ENCODE results near the gene PLA2G2D. TPM values are rescaled to one million over a fixed set of nuclear protein-coding genes. Genes with fewer than 3 reads are reported as not detected.

Gene PLA2G2D
- total and polyA plus RNA-seq, 10 of the 15 experiments (the other 5 are each of a cell fraction or from before 2014, with no cell fraction given) = 0.06 to 0.38 (median 0.16) TPM; not detected in 2

DNA sequence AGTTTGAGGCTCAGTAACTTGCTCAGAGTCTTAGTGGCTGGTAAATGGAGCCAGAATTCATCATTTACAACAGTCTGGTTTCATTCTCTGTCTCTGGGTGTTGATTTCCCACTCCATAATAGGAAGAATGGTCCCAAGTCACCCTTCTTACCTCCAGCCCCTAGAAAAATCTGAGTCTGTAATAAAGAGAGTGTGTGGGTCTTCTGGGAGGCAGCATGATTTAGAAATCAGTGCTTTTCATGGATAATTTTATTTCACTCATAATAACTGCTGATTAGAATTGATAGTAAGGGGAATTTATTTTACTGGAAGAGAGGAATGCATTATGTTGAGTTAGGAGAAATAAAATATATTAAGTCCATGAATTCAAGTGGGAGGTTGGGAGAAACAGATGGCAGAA, 2.1 kb downstream of the PLA2G2D start (continued):
- TF ChIP-seq, protein P1, sequence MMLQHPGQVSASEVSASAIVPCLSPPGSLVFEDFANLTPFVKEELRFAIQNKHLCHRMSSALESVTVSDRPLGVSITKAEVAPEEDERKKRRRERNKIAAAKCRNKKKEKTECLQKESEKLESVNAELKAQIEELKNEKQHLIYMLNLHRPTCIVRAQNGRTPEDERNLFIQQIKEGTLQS (IDR thresholded peaks at IDR 0.05; ENCODE audit: borderline replicate concordance, extremely low read depth, low read depth, low read length) = no peak

GRCh38 chr1:20115916-20116315, 3.4 kb downstream of the PLA2G2D start:
- ATAC-seq (no peak), DNase-seq (ENCODE audit: low read depth, low spot score) (no peak), FAIRE-seq (no peak)
- 59% methylated on average over 7 of the region's 7 CpGs for WGBS (ENCODE audit: insufficient coverage, insufficient replicate concordance, low lambda C conversion rate, missing lambda C conversion rate)
- H3K79me2 ChIP-seq (ENCODE audit: control insufficient read depth, insufficient read depth, low read length) = no peaks in the 10 kb centered on the region
- no peaks in the 10 kb centered on the region for H3K9me3 ChIP-seq (replicated peaks; ENCODE audit: control insufficient read depth, insufficient read depth, low read length)
- no peak overlapping the region for H2AFZ ChIP-seq (ENCODE audit: control insufficient read depth, low read depth, low read length)
- H3K4me3 ChIP-seq = no peak overlapping the region
- H3K36me3 ChIP-seq (ENCODE audit: control insufficient read depth in 2 of 2, insufficient read depth in 2 of 2, low read length in 1 of 2) = no peaks in the 10 kb centered on the region
- no peaks in the 10 kb centered on the region for H3K27me3 ChIP-seq (replicated peaks in 1 of 2; ENCODE audit: control insufficient read depth in 2 of 2, insufficient read depth in 2 of 2, low read length in 1 of 2)
- H3K4me2 ChIP-seq (ENCODE audit: control insufficient read depth, insufficient read depth) = no peak overlapping the region
- no peak overlapping the region for H3K9ac ChIP-seq (ENCODE audit: control insufficient read depth, insufficient read depth, low read length)
- in situ Hi-C loops (cut with MboI) = no loop called here
- TF ChIP-seq RBBP5 (conservative IDR thresholded peaks at IDR 0.05) (no peak), ATF7 (IDR thresholded peaks at IDR 0.05; ENCODE audit: low read depth) (no peak), SMAD1 (IDR thresholded peaks at IDR 0.05; ENCODE audit: low read depth, partially characterized antibody) (no peak), SRF (IDR thresholded peaks at IDR 0.05; ENCODE audit: low read depth in 2 of 2, low read length in 2 of 2) (no peak), E4F1 (IDR thresholded peaks at IDR 0.05; ENCODE audit: borderline replicate concordance, partially characterized antibody) (no peak), MTA2 (IDR thresholded peaks at IDR 0.05; ENCODE audit: low read depth) (no peak), GABPA (IDR thresholded peaks at IDR 0.05; ENCODE audit: low read depth) (no peak), SREBF1 (IDR thresholded peaks at IDR 0.05; ENCODE audit: low read length) (no peak), JUNB (IDR thresholded peaks at IDR 0.05) (no peak), MEF2A (IDR thresholded peaks at IDR 0.05; ENCODE audit: insufficient read depth, low read depth, low read length) (no peak), SMAD5 (IDR thresholded peaks at IDR 0.05; ENCODE audit: low read depth) (no peak), ZNF217 (IDR thresholded peaks at IDR 0.05) (no peak), TAF1 (IDR thresholded peaks at IDR 0.05; ENCODE audit: borderline replicate concordance, low read depth, low read length) (no peak), ZNF274 (IDR thresholded peaks at IDR 0.05; ENCODE audit: insufficient read depth, insufficient read length) (no peak)
- ChIA-PET CTCF (interaction anchor here (0.6 kb wide), 1 partner anchor 35 kb away, joined by 3 read pairs; no protein-coding TSS in a partner anchor), SMC1A (ENCODE audit: uncharacterized antibody, unreplicated experiment) (interaction anchor here (0.9 kb wide), 1 partner anchor 14 kb away, joined by 3 read pairs; no protein-coding TSS in a partner anchor), POLR2A (no interaction called here), RAD21 (ENCODE audit: unreplicated experiment) (interaction anchor here (1.3 kb wide), 1 partner anchor 36 kb away, joined by 3 read pairs; no protein-coding TSS in a partner anchor)
- no peak overlapping the region for H3K27ac ChIP-seq (ENCODE audit: control insufficient read depth, insufficient read depth)
- H3K4me1 ChIP-seq (ENCODE audit: control insufficient read depth, insufficient read depth, low read length) = peaks cover 9% of the 10 kb centered on the region
- no TSS peak for BruUV-seq (replicated peaks)
- no peaks in the 10 kb centered on the region for H4K20me1 ChIP-seq (ENCODE audit: control insufficient read depth, insufficient read depth)
- intact Hi-C loops (cut with micrococcal nuclease; ENCODE audit: unreplicated experiment) = no loop called here
